Measurements from ENCODE around the gene ANKS6.
A peak's percentile ranks its signal among the peaks of the same experiment; 100 is the strongest.

The ANKS6 gene

DNA sequence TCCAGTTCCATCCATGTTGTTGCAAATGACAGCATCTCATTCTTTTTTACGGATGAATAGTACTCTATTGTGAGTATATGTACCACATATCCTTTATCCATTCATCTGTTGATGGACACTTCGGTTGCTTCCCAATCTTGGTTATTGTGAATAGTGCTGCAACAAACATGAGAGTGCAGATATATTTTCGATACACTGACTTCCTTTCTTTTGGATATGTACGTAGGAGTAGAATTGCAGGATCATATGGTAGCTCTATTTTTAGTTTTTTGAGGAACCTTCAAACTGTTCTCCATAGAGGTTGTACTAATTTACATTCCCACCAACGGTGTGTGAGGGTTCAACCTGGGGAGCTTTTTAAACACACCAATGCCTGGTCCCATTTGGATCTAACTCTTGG lies 33.4 kb upstream of the ANKS6 start:
- Mint-ChIP-seq H3K9me3 (no peaks in the 10 kb centered on the region), H3K27me3 (no peaks in the 10 kb centered on the region), H3K27ac (no peak overlapping the region), H3K4me3 (no peak overlapping the region), H3K36me3 (peaks cover 2% of the 10 kb centered on the region), H3K4me1 (no peaks in the 10 kb centered on the region)
- CTCF ChIA-PET = no interaction called here
- no peak for DNase-seq

DNA sequence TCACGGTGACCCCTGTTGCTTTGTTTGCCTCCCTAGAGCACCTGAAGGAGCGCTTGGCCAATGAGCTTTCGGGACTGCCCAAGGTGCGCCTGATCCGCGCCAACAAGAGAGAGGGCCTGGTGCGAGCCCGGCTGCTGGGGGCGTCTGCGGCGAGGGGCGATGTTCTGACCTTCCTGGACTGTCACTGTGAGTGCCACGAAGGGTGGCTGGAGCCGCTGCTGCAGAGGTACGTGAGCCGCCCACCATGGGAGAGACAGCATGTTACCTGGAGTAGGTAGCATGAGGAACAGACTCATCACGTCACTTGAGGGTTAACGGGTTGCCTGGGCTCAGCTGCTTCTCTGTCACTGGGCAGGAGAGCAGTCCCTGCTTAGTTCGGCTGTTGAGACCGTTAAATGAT lies 30.4 kb upstream of the ANKS6 start:
- Mint-ChIP-seq H3K4me3 (no peak overlapping the region), H3K27me3 (no peaks in the 10 kb centered on the region), H3K9me3 (no peaks in the 10 kb centered on the region), H3K27ac (no peak overlapping the region), H3K4me1 (no peaks in the 10 kb centered on the region), H3K36me3 (peaks cover 3% of the 10 kb centered on the region)
- CTCF ChIA-PET = interaction anchor here (2.5 kb wide), 1 partner anchor 22 kb away, joined by 7 read pairs; no protein-coding TSS in a partner anchor
- DNase-seq = no peak

DNA sequence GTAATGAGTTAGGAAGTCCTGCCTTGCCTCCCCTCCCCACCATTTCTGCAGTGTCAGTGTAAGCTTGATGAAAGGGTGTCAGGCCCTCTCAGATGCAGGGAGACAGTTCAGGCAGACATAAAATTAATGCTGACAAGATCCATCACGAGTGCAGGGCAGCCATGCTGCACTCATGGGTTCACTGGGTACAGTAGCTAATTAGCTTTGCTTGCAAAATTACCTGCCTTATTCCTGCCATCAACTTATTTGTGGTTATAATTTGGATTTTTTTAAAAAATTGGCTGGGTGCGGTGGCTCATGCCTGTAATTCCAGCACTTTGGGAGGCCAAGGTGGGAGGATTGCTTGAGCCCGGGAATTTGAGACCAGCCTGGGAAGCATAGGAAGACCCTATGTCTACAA lies 29.1 kb upstream of the ANKS6 start:
- H3K36me3 Mint-ChIP-seq = peaks cover 4% of the 10 kb centered on the region
- H3K4me3 Mint-ChIP-seq = no peak overlapping the region
- H3K27ac Mint-ChIP-seq = no peak overlapping the region
- DNase-seq = no peak
- CTCF ChIA-PET = interaction anchor here (2.5 kb wide), 1 partner anchor 23 kb away, joined by 7 read pairs; no protein-coding TSS in a partner anchor
- no peaks in the 10 kb centered on the region for H3K9me3 Mint-ChIP-seq
- H3K4me1 Mint-ChIP-seq = no peaks in the 10 kb centered on the region
- no peaks in the 10 kb centered on the region for H3K27me3 Mint-ChIP-seq

- no peaks in the 10 kb centered on the region for H3K27me3 Mint-ChIP-seq
- H3K36me3 Mint-ChIP-seq = peaks cover 5% of the 10 kb centered on the region
- CTCF ChIA-PET = interaction anchor here (0.6 to 2.5 kb wide), 2 partner anchors 25 to 47 kb away, joined by 3 to 7 read pairs; no protein-coding TSS in a partner anchor
- no peak overlapping the region for H3K4me3 Mint-ChIP-seq
- H3K9me3 Mint-ChIP-seq = peaks cover 1% of the 10 kb centered on the region
- DNase-seq = no peak
- no peak overlapping the region for H3K27ac Mint-ChIP-seq
- peaks cover 4% of the 10 kb centered on the region for H3K4me1 Mint-ChIP-seq
Observed at GRCh38 chr9:98823666-98824334, 27.4 kb upstream of the ANKS6 start.

DNA sequence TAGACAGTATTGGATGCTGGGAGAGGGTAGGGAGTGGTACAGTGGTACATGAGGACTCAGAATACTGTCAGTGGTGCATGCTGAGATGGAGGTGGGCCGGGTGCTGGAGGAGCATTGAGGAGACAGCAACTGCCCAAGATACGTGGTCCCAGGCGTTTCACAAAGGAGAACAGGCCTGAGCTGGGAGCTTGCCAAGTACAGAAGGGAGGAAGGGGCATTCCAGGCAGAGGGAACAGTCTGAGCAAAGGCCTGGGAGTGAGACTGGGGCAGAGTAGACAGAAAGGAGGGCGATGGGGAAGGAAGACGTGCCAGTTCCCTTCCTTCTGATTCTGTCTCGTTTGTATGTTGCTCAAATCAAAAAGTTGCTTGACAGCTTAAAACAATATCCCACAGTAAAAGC lies 26.3 kb upstream of the ANKS6 start:
- H3K36me3 Mint-ChIP-seq = peaks cover 6% of the 10 kb centered on the region

DNA sequence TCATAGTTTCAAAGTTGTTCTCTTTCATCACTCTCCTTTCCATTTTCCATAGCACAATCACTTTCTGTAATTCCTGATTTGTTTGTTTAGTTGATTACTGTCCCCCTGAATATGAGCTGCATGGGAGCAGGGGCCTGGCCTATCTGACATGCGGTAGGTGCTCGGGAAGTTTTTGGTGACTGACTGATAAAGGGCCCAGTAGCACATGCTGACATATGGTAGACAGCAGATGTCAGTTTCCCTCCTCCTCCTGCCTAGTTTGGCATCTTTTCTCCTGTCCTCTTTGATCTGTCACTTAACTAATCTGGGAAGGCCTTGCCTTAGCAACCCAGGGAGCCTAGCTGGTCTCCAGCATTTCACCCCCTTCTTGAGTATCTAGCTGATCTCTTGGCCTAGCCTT lies 25.5 kb upstream of the ANKS6 start:
- peaks cover 6% of the 10 kb centered on the region for H3K9me3 Mint-ChIP-seq
- peaks cover 6% of the 10 kb centered on the region for H3K36me3 Mint-ChIP-seq
- no peak overlapping the region for H3K4me3 Mint-ChIP-seq
- peaks cover 4% of the 10 kb centered on the region for H3K4me1 Mint-ChIP-seq
- H3K27ac Mint-ChIP-seq = no peak overlapping the region
- DNase-seq = no peak
- CTCF ChIA-PET = no interaction called here
- H3K27me3 Mint-ChIP-seq = no peaks in the 10 kb centered on the region

More for the DNA sequence above, 26.3 kb upstream of the ANKS6 start:
- DNase-seq = no peak
- Mint-ChIP-seq H3K9me3 (peaks cover 6% of the 10 kb centered on the region), H3K27ac (no peak overlapping the region), H3K4me3 (no peak overlapping the region), H3K4me1 (peaks cover 4% of the 10 kb centered on the region), H3K27me3 (no peaks in the 10 kb centered on the region)
- CTCF ChIA-PET = interaction anchor here (1.2 kb wide), 1 partner anchor 47 kb away, joined by 3 read pairs; no protein-coding TSS in a partner anchor

DNA sequence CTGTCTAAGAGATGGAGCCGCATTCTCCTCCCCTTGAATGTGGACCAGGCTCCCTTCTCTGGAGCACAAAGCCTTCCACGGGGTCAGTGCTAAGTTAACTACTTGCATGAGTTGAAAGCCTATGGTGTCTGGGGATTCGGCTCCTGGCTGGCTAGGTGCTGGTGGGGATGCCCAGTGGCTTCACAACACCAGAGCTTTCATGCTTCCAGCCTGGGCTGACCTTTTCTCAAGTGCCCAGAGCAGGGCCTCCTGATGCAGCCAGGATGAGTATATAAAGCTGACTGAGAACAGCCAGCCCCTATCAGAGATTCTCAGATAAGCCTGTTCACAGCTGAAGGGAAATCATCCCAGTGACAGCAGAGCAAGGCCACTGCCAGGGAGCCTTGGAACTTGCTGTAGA lies 22.9 kb upstream of the ANKS6 start:
- H3K4me3 Mint-ChIP-seq = no peak overlapping the region
- H3K4me1 Mint-ChIP-seq = peaks cover 4% of the 10 kb centered on the region
- CTCF ChIA-PET = no interaction called here
- H3K36me3 Mint-ChIP-seq = peaks cover 6% of the 10 kb centered on the region
- DNase-seq = no peak
- no peak overlapping the region for H3K27ac Mint-ChIP-seq
- peaks cover 6% of the 10 kb centered on the region for H3K9me3 Mint-ChIP-seq
- H3K27me3 Mint-ChIP-seq = no peaks in the 10 kb centered on the region

DNA sequence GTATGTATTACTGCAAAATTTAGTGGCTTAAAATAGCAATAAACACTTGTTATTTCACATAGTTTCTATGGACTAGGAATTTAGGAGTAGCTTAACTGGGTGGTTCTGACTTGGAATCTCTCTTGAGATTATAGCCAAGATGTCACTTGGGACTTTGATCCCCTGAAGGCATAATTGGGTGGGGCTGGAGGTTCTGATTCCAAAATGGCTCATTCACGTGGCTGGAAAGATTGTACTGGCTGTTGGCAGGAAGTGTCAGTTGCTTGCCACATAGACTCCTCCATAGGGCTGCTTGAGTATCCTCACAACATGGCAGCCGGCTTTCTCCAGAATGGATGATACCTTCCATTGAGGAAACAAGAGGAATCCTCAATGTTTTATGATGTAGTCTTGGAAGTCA lies 22.4 kb upstream of the ANKS6 start:
- Mint-ChIP-seq H3K27ac (no peak overlapping the region), H3K9me3 (peaks cover 6% of the 10 kb centered on the region), H3K27me3 (no peaks in the 10 kb centered on the region), H3K4me1 (peaks cover 4% of the 10 kb centered on the region), H3K36me3 (peaks cover 6% of the 10 kb centered on the region), H3K4me3 (no peak overlapping the region)
- no peak for DNase-seq
- CTCF ChIA-PET = no interaction called here

- H3K4me1 Mint-ChIP-seq = peaks cover 4% of the 10 kb centered on the region
- peaks cover 4% of the 10 kb centered on the region for H3K36me3 Mint-ChIP-seq
- peaks cover 6% of the 10 kb centered on the region for H3K9me3 Mint-ChIP-seq
- no peaks in the 10 kb centered on the region for H3K27me3 Mint-ChIP-seq
- no peak overlapping the region for H3K4me3 Mint-ChIP-seq
- CTCF ChIA-PET = no interaction called here
- DNase-seq = no peak
- no peak overlapping the region for H3K27ac Mint-ChIP-seq
Observed at GRCh38 chr9:98815391-98815951, 19.1 kb upstream of the ANKS6 start.

GRCh38 chr9:98811051-98811650 lies 14.8 kb upstream of the ANKS6 start:
- Mint-ChIP-seq H3K27me3 (peaks cover 24% of the 10 kb centered on the region), H3K36me3 (no peaks in the 10 kb centered on the region), H3K27ac (no peak overlapping the region), H3K9me3 (no peaks in the 10 kb centered on the region), H3K4me3 (no peak overlapping the region), H3K4me1 (peaks cover 24% of the 10 kb centered on the region)
- DNase-seq = no peak
- CTCF ChIA-PET = no interaction called here

- Mint-ChIP-seq H3K4me3 (no peak overlapping the region), H3K27ac (no peak overlapping the region), H3K9me3 (no peaks in the 10 kb centered on the region), H3K27me3 (peaks cover 32% of the 10 kb centered on the region), H3K4me1 (peaks cover 24% of the 10 kb centered on the region), H3K36me3 (no peaks in the 10 kb centered on the region)
- DNase-seq = no peak
- CTCF ChIA-PET = no interaction called here
Observed at GRCh38 chr9:98810102-98810842, 13.9 kb upstream of the ANKS6 start.

DNA sequence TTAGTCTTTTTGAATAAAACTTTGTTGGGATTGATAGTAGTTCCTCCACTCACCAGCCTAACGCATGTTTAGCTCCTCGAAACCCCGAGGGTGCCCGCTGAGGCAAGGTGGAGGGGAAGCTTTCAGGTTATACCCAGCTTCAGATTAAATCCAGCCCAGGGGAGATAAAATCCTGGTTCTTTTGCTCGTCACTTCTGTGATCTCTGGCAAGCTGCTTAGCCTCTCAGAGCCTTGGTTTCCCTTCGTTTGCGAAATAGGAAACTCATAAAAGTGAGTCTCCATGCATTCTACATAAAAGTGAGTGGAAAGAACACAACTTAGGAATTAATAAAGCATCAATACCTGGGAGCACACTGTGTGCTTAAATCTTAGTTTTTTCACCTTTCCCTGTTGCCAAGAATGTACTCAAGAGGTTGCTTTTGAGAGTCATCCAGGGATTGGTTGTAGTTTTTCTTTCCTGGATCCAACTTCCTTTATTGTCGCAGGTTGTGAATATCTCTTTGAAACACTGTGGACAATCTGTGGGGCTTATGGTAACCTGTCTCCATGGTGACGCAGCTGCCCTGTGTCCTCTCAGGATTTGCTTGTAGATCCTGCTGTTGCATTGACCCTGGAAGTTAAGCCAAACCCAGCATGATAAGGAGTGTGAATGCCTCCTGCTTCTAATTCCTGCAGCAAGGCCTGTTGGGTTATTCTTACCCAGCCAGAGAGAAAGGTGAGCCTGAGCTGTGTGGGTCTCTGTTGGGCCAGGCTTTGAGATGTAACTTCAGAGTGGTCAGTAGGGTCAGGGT lies 13.2 kb upstream of the ANKS6 start:
- Mint-ChIP-seq H3K4me3 (peak overlapping the region; percentile 79), H3K27ac (no peak overlapping the region), H3K9me3 (no peaks in the 10 kb centered on the region), H3K27me3 (peaks cover 35% of the 10 kb centered on the region), H3K4me1 (peaks cover 24% of the 10 kb centered on the region), H3K36me3 (no peaks in the 10 kb centered on the region)
- DNase-seq = no peak
- CTCF ChIA-PET = interaction anchor here (5.6 kb wide), 1 partner anchor 18 kb away, joined by 27 read pairs; no protein-coding TSS in a partner anchor

GRCh38 chr9:98808875-98809274 lies 12.5 kb upstream of the ANKS6 start:
- no peak overlapping the region for H3K27ac Mint-ChIP-seq
- DNase-seq = no peak
- CTCF ChIA-PET = interaction anchor here (5.6 kb wide), 1 partner anchor 17 kb away, joined by 27 read pairs; no protein-coding TSS in a partner anchor
- peak overlapping the region; percentile 79 for H3K4me3 Mint-ChIP-seq
- no peaks in the 10 kb centered on the region for H3K36me3 Mint-ChIP-seq
- H3K4me1 Mint-ChIP-seq = peaks cover 24% of the 10 kb centered on the region
- peaks cover 35% of the 10 kb centered on the region for H3K27me3 Mint-ChIP-seq
- no peaks in the 10 kb centered on the region for H3K9me3 Mint-ChIP-seq

- DNase-seq = peak; percentile 27
- peak overlapping the region; percentile 79 for H3K4me3 Mint-ChIP-seq
- H3K27me3 Mint-ChIP-seq = peaks cover 37% of the 10 kb centered on the region
- H3K27ac Mint-ChIP-seq = peak overlapping the region; percentile 67
- H3K36me3 Mint-ChIP-seq = no peaks in the 10 kb centered on the region
- CTCF ChIA-PET = interaction anchor here (1.0 to 5.6 kb wide), 4 partner anchors 13 to 189 kb away, joined by 3 to 27 read pairs (median 5); partner anchors contain the start of gene ANKS6
- no peaks in the 10 kb centered on the region for H3K9me3 Mint-ChIP-seq
- peaks cover 24% of the 10 kb centered on the region for H3K4me1 Mint-ChIP-seq
Observed at GRCh38 chr9:98808411-98808815, 12.1 kb upstream of the ANKS6 start.
